ENCODE results near the gene AUNIP.

The AUNIP gene

GRCh38 chr1:25804244-25804963 lies 54.9 kb downstream of the AUNIP start:
- Histone ChIP-seq H3K4me1 (ENCODE audit: control insufficient read depth, insufficient read depth, low read length) (peaks cover 35% of the 10 kb centered on the region), H3K36me3 (ENCODE audit: insufficient read depth, low read length) (peaks cover 13% of the 10 kb centered on the region), H3K4me2 (ENCODE audit: low read length) (peak overlapping the region; percentile 5)

GRCh38 chr1:25803368-25803767 lies 55.9 kb downstream of the AUNIP start:
- H3K4me3 ChIP-seq (ENCODE audit: low read length): no peak overlapping the region
- H3K36me3 ChIP-seq (ENCODE audit: insufficient read depth, low read length): peaks cover 7% of the 10 kb centered on the region
- H3K9me3 ChIP-seq (replicated peaks; ENCODE audit: low read length): no peaks in the 10 kb centered on the region
- no peak overlapping the region for H3K9ac ChIP-seq (ENCODE audit: low read depth, low read length)
- no peak overlapping the region for H3K4me2 ChIP-seq (ENCODE audit: low read length)
- H3K27me3 ChIP-seq (ENCODE audit: control insufficient read depth, insufficient read depth, low read length): no peaks in the 10 kb centered on the region
- peaks cover 35% of the 10 kb centered on the region for H3K4me1 ChIP-seq (ENCODE audit: control insufficient read depth, insufficient read depth, low read length)

More at GRCh38 chr1:25804244-25804963, 54.9 kb downstream of the AUNIP start:
- Histone ChIP-seq H3K4me3 (ENCODE audit: low read length) (no peak overlapping the region), H3K9me3 (replicated peaks; ENCODE audit: low read length) (no peaks in the 10 kb centered on the region), H3K9ac (ENCODE audit: low read depth, low read length) (peak overlapping the region; percentile 3), H3K27me3 (ENCODE audit: control insufficient read depth, insufficient read depth, low read length) (no peaks in the 10 kb centered on the region)

- Histone ChIP-seq H3K36me3 (ENCODE audit: insufficient read depth, low read length) (peaks cover 7% of the 10 kb centered on the region), H3K4me1 (ENCODE audit: control insufficient read depth, insufficient read depth, low read length) (peaks cover 35% of the 10 kb centered on the region), H3K9me3 (replicated peaks; ENCODE audit: low read length) (no peaks in the 10 kb centered on the region), H3K9ac (ENCODE audit: low read depth, low read length) (no peak overlapping the region), H3K4me2 (ENCODE audit: low read length) (no peak overlapping the region), H3K4me3 (ENCODE audit: low read length) (no peak overlapping the region), H3K27me3 (ENCODE audit: control insufficient read depth, insufficient read depth, low read length) (no peaks in the 10 kb centered on the region)
Measured at GRCh38 chr1:25802915-25803314, 56.3 kb downstream of the AUNIP start.

- peak overlapping the region; percentile 99 for H3K4me2 ChIP-seq (ENCODE audit: low read length)
- peaks cover 27% of the 10 kb centered on the region for H3K4me1 ChIP-seq (ENCODE audit: control insufficient read depth, insufficient read depth, low read length)
- H3K27me3 ChIP-seq (ENCODE audit: control insufficient read depth, insufficient read depth, low read length): peaks cover 6% of the 10 kb centered on the region
- no peaks in the 10 kb centered on the region for H3K9me3 ChIP-seq (replicated peaks; ENCODE audit: low read length)
- peak overlapping the region; percentile 84 for H3K9ac ChIP-seq (ENCODE audit: low read depth, low read length)
- peaks cover 4% of the 10 kb centered on the region for H3K36me3 ChIP-seq (ENCODE audit: insufficient read depth, low read length)
- H3K4me3 ChIP-seq (ENCODE audit: low read length): peak overlapping the region; percentile 83
Measured at GRCh38 chr1:25800703-25801377, 58.4 kb downstream of the AUNIP start.

GRCh38 chr1:25799935-25800702 lies 59.1 kb downstream of the AUNIP start, which contains the start of gene SELENON:
TSS of gene SELENON (plus strand) at chr1:25800193. CDS start at chr1:25800231, 38 bp downstream.
- no peaks in the 10 kb centered on the region for H3K36me3 ChIP-seq (ENCODE audit: insufficient read depth, low read length)
- peaks cover 19% of the 10 kb centered on the region for H3K4me1 ChIP-seq (ENCODE audit: control insufficient read depth, insufficient read depth, low read length)

GRCh38 chr1:25799352-25799934 lies 59.8 kb downstream of the AUNIP start:
- no peaks in the 10 kb centered on the region for H3K36me3 ChIP-seq (ENCODE audit: insufficient read depth, low read length)
- H3K4me1 ChIP-seq (ENCODE audit: control insufficient read depth, insufficient read depth, low read length): peaks cover 13% of the 10 kb centered on the region
- no peaks in the 10 kb centered on the region for H3K9me3 ChIP-seq (replicated peaks; ENCODE audit: low read length)
- peak overlapping the region; percentile 77 for H3K9ac ChIP-seq (ENCODE audit: low read depth, low read length)
- peak overlapping the region; percentile 81 for H3K4me2 ChIP-seq (ENCODE audit: low read length)
- H3K27me3 ChIP-seq (ENCODE audit: control insufficient read depth, insufficient read depth, low read length): peaks cover 6% of the 10 kb centered on the region
- H3K4me3 ChIP-seq (ENCODE audit: low read length): peak overlapping the region; percentile 65

More at GRCh38 chr1:25799935-25800702, 59.1 kb downstream of the AUNIP start, which contains the start of gene SELENON:
- peak within 1 kb of the TSS; percentile 84 for H3K9ac ChIP-seq (ENCODE audit: low read depth, low read length)
- peak within 1 kb of the TSS; percentile 99 for H3K4me2 ChIP-seq (ENCODE audit: low read length)
- H3K9me3 ChIP-seq (replicated peaks; ENCODE audit: low read length): no peaks in the 10 kb centered on the region
- peaks cover 6% of the 10 kb centered on the region for H3K27me3 ChIP-seq (ENCODE audit: control insufficient read depth, insufficient read depth, low read length)
- H3K4me3 ChIP-seq (ENCODE audit: low read length): peak within 1 kb of the TSS; percentile 83

- H3K4me3 ChIP-seq (ENCODE audit: low read length): no peak overlapping the region
- H3K9ac ChIP-seq (ENCODE audit: low read depth, low read length): no peak overlapping the region
- no peaks in the 10 kb centered on the region for H3K36me3 ChIP-seq (ENCODE audit: insufficient read depth, low read length)
- peaks cover 8% of the 10 kb centered on the region for H3K4me1 ChIP-seq (ENCODE audit: control insufficient read depth, insufficient read depth, low read length)
- H3K9me3 ChIP-seq (replicated peaks; ENCODE audit: low read length): no peaks in the 10 kb centered on the region
- peaks cover 12% of the 10 kb centered on the region for H3K27me3 ChIP-seq (ENCODE audit: control insufficient read depth, insufficient read depth, low read length)
- no peak overlapping the region for H3K4me2 ChIP-seq (ENCODE audit: low read length)
Measured at GRCh38 chr1:25798666-25799351, 60.4 kb downstream of the AUNIP start.

GRCh38 chr1:25797939-25798338 lies 61.3 kb downstream of the AUNIP start:
- H3K27me3 ChIP-seq (ENCODE audit: control insufficient read depth, insufficient read depth, low read length): peaks cover 15% of the 10 kb centered on the region
- H3K36me3 ChIP-seq (ENCODE audit: insufficient read depth, low read length): no peaks in the 10 kb centered on the region
- H3K4me3 ChIP-seq (ENCODE audit: low read length): no peak overlapping the region
- H3K9ac ChIP-seq (ENCODE audit: low read depth, low read length): no peak overlapping the region
- H3K4me2 ChIP-seq (ENCODE audit: low read length): no peak overlapping the region
- H3K9me3 ChIP-seq (replicated peaks; ENCODE audit: low read length): no peaks in the 10 kb centered on the region
- H3K4me1 ChIP-seq (ENCODE audit: control insufficient read depth, insufficient read depth, low read length): peaks cover 7% of the 10 kb centered on the region

- Histone ChIP-seq H3K36me3 (ENCODE audit: insufficient read depth, low read length) (no peaks in the 10 kb centered on the region), H3K4me1 (ENCODE audit: control insufficient read depth, insufficient read depth, low read length) (peaks cover 7% of the 10 kb centered on the region), H3K4me3 (ENCODE audit: low read length) (no peak overlapping the region)
Measured at GRCh38 chr1:25796811-25797458, 62.3 kb downstream of the AUNIP start.

GRCh38 chr1:25795946-25796810 lies 63.1 kb downstream of the AUNIP start:
- H3K9ac ChIP-seq (ENCODE audit: low read depth, low read length): no peak overlapping the region
- no peak overlapping the region for H3K4me2 ChIP-seq (ENCODE audit: low read length)
- peaks cover 6% of the 10 kb centered on the region for H3K4me1 ChIP-seq (ENCODE audit: control insufficient read depth, insufficient read depth, low read length)
- H3K4me3 ChIP-seq (ENCODE audit: low read length): no peak overlapping the region
- peaks cover 25% of the 10 kb centered on the region for H3K27me3 ChIP-seq (ENCODE audit: control insufficient read depth, insufficient read depth, low read length)
- no peaks in the 10 kb centered on the region for H3K9me3 ChIP-seq (replicated peaks; ENCODE audit: low read length)
- no peaks in the 10 kb centered on the region for H3K36me3 ChIP-seq (ENCODE audit: insufficient read depth, low read length)

More at GRCh38 chr1:25796811-25797458, 62.3 kb downstream of the AUNIP start:
- peaks cover 18% of the 10 kb centered on the region for H3K27me3 ChIP-seq (ENCODE audit: control insufficient read depth, insufficient read depth, low read length)
- H3K9ac ChIP-seq (ENCODE audit: low read depth, low read length): no peak overlapping the region
- no peak overlapping the region for H3K4me2 ChIP-seq (ENCODE audit: low read length)
- no peaks in the 10 kb centered on the region for H3K9me3 ChIP-seq (replicated peaks; ENCODE audit: low read length)
